RWPE1 (cell line): Measurements from ENCODE around the gene OR1F1.

Source experiments
- CTCF ChIA-PET: fragments of 350-600 bp; sonication (Branson Sonifier 250); formaldehyde crosslinking; extraction: SDS; loops from one replicate; lab custom pipeline; 2021; lab: Yijun Ruan, JAX
- POLR2A ChIA-PET: fragments of 400-600 bp; formaldehyde crosslinking; extraction: SDS; loops from one replicate; lab custom pipeline; 2020; ENCODE audit warnings: antibody characterized with exemption; ENCODE audit not compliant: low non-redundant PET; lab: Yijun Ruan, JAX
- DNase-seq: peaks from one replicate; pipeline ENCODE4 v3.0.0; 2012; ENCODE audit warnings: low spot score
- H3K27ac ChIP-seq: fragments of 450-650 bp; 2 replicates; pipeline ENCODE4 v1.5.1; 2017
- TF ChIP-seq, protein P1 (sequence below): fragments of 450-650 bp; conservative IDR thresholded peaks from 2 replicates; pipeline ENCODE4 v1.5.1; 2017; ENCODE audit warnings: low read depth, mild to moderate bottlenecking

The OR1F1 gene

DNA sequence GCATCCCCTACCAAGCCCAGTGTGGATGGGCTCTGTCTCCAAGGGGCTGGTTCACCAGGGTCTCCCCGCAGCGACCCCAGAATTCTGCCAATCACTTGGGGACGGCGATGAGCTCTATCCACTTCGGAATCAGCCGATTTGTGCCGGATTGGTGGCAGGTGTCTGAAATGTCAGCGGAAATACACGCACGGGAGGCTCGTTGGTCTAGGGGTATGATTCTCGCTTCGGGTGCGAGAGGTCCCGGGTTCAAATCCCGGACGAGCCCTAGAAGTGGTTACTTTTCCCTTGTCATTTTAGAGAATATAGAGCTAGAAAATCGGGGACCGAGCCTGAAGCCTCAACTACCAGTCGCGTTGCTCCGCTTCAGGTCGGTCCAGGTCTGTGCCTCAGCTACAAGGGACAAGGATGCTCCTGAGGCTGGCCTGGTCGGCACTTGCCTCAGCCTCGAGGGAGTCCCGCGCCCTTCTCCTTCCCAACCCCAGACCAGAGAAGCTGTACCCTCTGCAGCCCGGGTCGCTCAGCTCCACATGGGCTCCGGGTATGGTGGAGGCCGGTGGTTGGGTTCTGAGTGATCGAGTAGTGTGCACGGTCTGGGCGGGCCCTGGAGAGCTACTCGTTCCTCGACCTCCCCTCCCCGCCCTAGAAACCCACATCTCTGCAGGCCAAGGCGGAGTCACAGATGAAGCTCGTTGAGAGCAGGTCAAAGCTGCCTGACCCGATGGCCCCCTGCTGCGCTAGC is 16.0 kb upstream of the OR1F1 start:
- ChIA-PET CTCF (interaction anchor here (0.8 to 1.3 kb wide), 2 partner anchors 104 to 121 kb away, joined by 4 to 5 read pairs; no protein-coding TSS in a partner anchor), POLR2A (no interaction called here)
- H3K27ac ChIP-seq: no peak overlapping the region
- TF ChIP-seq, protein P1, sequence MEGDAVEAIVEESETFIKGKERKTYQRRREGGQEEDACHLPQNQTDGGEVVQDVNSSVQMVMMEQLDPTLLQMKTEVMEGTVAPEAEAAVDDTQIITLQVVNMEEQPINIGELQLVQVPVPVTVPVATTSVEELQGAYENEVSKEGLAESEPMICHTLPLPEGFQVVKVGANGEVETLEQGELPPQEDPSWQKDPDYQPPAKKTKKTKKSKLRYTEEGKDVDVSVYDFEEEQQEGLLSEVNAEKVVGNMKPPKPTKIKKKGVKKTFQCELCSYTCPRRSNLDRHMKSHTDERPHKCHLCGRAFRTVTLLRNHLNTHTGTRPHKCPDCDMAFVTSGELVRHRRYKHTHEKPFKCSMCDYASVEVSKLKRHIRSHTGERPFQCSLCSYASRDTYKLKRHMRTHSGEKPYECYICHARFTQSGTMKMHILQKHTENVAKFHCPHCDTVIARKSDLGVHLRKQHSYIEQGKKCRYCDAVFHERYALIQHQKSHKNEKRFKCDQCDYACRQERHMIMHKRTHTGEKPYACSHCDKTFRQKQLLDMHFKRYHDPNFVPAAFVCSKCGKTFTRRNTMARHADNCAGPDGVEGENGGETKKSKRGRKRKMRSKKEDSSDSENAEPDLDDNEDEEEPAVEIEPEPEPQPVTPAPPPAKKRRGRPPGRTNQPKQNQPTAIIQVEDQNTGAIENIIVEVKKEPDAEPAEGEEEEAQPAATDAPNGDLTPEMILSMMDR: no peak
- DNase-seq: no peak

DNA sequence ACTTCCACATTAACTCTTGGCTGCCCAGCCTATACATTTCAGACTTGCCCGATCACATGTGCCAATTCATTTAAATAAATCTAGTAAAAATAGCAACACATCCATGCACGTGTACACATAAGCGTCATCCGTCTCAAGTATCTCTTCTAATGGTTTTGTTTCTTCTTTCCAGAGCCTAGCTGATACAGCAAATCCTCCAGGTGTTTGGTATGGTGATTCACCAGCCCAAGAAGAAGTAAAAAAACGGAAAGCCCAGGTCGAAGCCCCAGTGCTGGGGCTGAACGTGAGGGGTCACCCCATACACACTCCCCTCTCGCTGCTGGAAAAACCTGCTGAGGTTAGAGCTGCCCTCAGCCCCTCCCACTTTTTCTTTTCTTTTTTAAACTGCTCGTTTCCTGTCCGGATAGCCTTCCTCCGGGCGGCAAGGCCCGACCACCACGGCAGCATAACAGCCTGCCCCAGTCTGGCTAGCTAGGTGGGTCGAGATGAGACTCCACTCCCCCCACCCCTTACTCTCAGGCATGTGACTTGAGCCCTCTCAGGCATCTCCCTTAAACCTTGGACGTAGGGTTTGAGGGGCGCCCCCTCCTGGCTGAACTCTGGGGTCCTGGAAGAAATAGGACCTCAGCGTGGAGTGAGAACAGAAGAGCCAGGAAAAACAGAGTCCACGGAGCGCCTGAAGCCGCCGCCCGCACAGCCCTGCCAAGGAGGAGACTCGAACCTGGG is 13.9 kb upstream of the OR1F1 start:
- POLR2A ChIA-PET: no interaction called here
- no peak for DNase-seq
- TF ChIP-seq, protein P1: no peak; the same call in 1 of the 2 replicates
- CTCF ChIA-PET: interaction anchor here (0.5 to 0.6 kb wide), 3 partner anchors 15 to 502 kb away, joined by 3 to 6 read pairs (median 4); no protein-coding TSS in a partner anchor
- H3K27ac ChIP-seq: no peak overlapping the region

DNA sequence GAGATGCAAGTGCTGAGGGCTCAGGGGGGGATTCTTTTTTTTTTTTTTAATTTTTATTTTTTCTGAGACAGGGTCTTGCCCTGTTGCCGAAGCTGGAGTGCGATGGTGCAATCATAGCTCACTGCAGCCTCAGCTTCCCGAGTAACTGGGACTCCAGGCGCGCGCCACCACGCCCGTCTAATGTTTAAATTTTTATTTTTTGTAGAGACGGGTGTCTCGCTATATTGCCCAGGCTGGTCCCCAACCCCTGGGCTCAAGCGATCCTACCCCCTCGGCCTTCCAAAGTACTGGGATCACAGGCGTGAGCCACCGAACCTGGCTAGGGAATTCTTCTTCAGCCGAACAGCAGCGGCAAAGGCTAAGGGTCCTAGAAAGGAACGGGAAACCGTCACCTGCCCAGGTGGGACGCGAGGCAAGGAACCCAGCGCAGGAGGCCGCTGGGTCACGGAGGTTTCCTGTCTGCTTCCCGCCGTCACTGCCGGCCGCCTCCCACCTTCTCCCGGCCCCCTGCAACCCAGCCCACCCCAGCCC is 13.3 kb upstream of the OR1F1 start:
- TF ChIP-seq, protein P1: no peak
- ChIA-PET POLR2A (interaction anchor here (0.6 kb wide), 1 partner anchor 16 kb away, joined by 3 read pairs; no protein-coding TSS in a partner anchor), CTCF (interaction anchor here (0.5 to 0.6 kb wide), 2 partner anchors 278 to 502 kb away, joined by 3 to 4 read pairs; no protein-coding TSS in a partner anchor)

DNA sequence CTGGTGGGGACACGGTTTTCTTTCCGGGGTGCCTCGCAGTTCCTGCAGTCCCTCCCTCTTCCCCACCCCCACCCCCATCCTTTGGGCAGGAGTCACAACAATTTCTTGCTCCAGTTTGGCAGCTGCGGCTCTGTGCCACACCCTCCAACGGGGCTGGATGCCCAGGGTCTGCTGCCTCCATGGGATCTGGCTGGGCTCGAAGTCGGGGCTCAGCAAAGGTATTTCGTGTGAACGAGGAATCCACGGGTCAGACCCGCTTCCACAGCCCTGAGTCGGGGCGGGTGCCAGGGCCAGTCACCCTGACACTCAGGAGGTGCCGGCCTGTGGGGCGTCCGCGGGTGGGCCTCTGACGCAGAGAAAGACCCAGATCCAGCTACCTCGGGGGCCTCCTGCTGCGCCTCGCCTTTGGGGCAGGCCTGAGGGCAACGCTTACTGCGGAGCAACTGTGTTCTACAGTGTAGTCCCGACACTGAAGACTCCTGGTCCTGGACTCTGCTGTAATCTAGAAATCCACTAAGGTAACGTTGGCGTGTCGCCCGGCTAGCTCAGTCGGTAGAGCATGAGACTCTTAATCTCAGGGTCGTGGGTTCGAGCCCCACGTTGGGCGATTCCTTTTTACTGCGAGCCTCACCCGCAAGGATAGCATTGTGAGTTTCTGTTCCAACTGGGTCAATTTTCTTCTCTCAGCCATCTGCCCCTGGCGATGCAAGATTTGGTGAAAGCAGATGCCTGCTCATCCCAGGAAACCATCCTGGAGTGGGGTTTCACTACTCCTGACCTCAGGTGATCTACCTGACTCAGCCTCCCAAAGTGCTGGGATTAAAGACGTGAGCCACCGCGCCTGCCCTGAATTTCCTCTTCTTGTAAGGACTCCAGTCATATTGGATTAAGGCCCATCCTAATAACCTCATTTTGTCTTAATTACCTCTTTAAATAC is 12.6 kb upstream of the OR1F1 start:
- POLR2A ChIA-PET: interaction anchor here (0.6 kb wide), 1 partner anchor 17 kb away, joined by 3 read pairs; no protein-coding TSS in a partner anchor
- TF ChIP-seq, protein P1: no peak
- CTCF ChIA-PET: interaction anchor here (0.6 kb wide), 1 partner anchor 501 kb away, joined by 3 read pairs; no protein-coding TSS in a partner anchor
- no peak for DNase-seq
- no peak overlapping the region for H3K27ac ChIP-seq

More for the DNA sequence above, 13.3 kb upstream of the OR1F1 start:
- H3K27ac ChIP-seq: no peak overlapping the region
- DNase-seq: no peak

DNA sequence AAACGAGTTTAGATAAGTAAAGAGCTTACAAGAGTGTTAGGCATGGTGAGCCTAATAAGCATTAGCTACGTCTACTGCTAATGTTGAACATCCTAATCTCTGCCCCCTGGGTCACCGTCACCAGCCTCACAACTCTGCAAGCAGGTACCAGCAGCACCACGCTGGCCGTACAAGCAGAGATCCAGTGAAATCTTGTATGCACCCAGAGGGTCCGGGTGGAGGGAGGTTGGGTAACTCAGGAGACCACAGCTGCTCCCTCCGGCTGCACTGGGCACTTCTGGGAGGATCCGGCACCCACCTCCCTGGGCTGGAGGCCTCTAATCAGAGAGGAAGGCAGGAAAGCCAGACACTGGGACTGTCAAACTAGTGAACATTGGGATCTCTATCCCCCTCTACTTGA is 8.4 kb upstream of the OR1F1 start:
- POLR2A ChIA-PET: interaction anchor here (0.8 kb wide), 1 partner anchor 55 kb away, joined by 4 read pairs; the partner anchor contains the start of gene ZNF200
- no peak for DNase-seq
- CTCF ChIA-PET: no interaction called here
- TF ChIP-seq, protein P1: no peak
- no peak overlapping the region for H3K27ac ChIP-seq
